Measurements from ENCODE around the gene CAMLG.

- TF ChIP-seq POLR2A (IDR thresholded peaks at IDR 0.05; ENCODE audit: low read length): peak; percentile 94
- no peak for TF ChIP-seq GATA1 (IDR thresholded peaks at IDR 0.05; ENCODE audit: low read depth, low read length)
Measured at GRCh38 chr5:134758504-134759341, 20.4 kb downstream of the CAMLG start, which contains the start of gene DDX46.
